Stimulated activated CD8-positive, alpha-beta memory T cell treated with anti-CD3 and anti-CD28 coated beads, Interleukin-7, amount 100 ng/mL, for 4 hours (primary cell): ENCODE measurements around the gene DCAF4.

Experiments
- DNase-seq, 2 donors: peaks; one replicate each; pipeline ENCODE4 v3.0.0-alpha.2; 2020; ENCODE audit warnings: low read depth in 2 of 2

The DCAF4 gene

GRCh38 chr14:72926292-72927028 is at the start of gene DCAF4:
TSS of gene DCAF4 (plus strand) at chr14:72926464. CDS start at chr14:72937979, 11,515 bp downstream.
- peak; percentile 93 to 95 for DNase-seq

GRCh38 chr14:72876710-72877063 is 49.6 kb upstream of the DCAF4 start:
- DNase-seq, result no peak

- no peak for DNase-seq
Observed at GRCh38 chr14:72878746-72879145, 47.5 kb upstream of the DCAF4 start.

- DNase-seq, result no peak
Observed at GRCh38 chr14:72879431-72879830, 46.8 kb upstream of the DCAF4 start.

GRCh38 chr14:72880164-72880563 is 46.1 kb upstream of the DCAF4 start:
- DNase-seq, result no peak

GRCh38 chr14:72880820-72881219 is 45.4 kb upstream of the DCAF4 start:
- DNase-seq, result no peak

- no peak for DNase-seq
Observed at GRCh38 chr14:72881543-72881942, 44.7 kb upstream of the DCAF4 start.

- no peak for DNase-seq
Observed at GRCh38 chr14:72882047-72882446, 44.2 kb upstream of the DCAF4 start.

- no peak for DNase-seq
Observed at GRCh38 chr14:72882463-72882862, 43.8 kb upstream of the DCAF4 start.

GRCh38 chr14:72883109-72883508 is 43.2 kb upstream of the DCAF4 start:
- DNase-seq, result no peak

GRCh38 chr14:72883961-72884360 is 42.3 kb upstream of the DCAF4 start:
- no peak for DNase-seq

- DNase-seq, result no peak
Observed at GRCh38 chr14:72884386-72884785, 41.9 kb upstream of the DCAF4 start.

- DNase-seq, result no peak
Observed at GRCh38 chr14:72887514-72887913, 38.8 kb upstream of the DCAF4 start.

- no peak for DNase-seq
Observed at GRCh38 chr14:72888192-72888591, 38.1 kb upstream of the DCAF4 start.

GRCh38 chr14:72888636-72889201 is 37.5 kb upstream of the DCAF4 start:
- DNase-seq, result no peak

- no peak for DNase-seq
Observed at GRCh38 chr14:72889366-72889765, 36.9 kb upstream of the DCAF4 start.

- DNase-seq, result no peak
Observed at GRCh38 chr14:72891666-72892102, 34.6 kb upstream of the DCAF4 start.

GRCh38 chr14:72892103-72892878 is 34.0 kb upstream of the DCAF4 start:
- peak in 1 of 2 donors; percentile 10 for DNase-seq

GRCh38 chr14:72892879-72893635 is 33.2 kb upstream of the DCAF4 start:
- peak in 1 of 2 donors; percentile 29 for DNase-seq

- peak; percentile 85 to 90 for DNase-seq
Observed at GRCh38 chr14:72893636-72894322, 32.5 kb upstream of the DCAF4 start, which contains the start of gene DPF3. TSS of gene DPF3 (minus strand) at chr14:72894101. CDS start at chr14:72894088, 13 bp downstream.

- no peak for DNase-seq
Observed at GRCh38 chr14:72894323-72894622, 32.0 kb upstream of the DCAF4 start.
